ENCODE measurements around the gene LSMEM2. TPM values are rescaled to one million over a fixed set of nuclear protein-coding genes. Genes with fewer than 3 reads are reported as not detected.
"Not testable (repeated sequence)": the region's sequence is repeated elsewhere in the genome, so short reads cannot be mapped to it uniquely, and the experiment has no call there.

The LSMEM2 gene
- total and polyA plus RNA-seq, 2 experiments from 2014 or later: not detected

GRCh38 chr3:50278123-50278879 lies 586 bp upstream of the LSMEM2 start:
- H3K36me3 ChIP-seq (replicated peaks; ENCODE audit: insufficient read depth, low read depth): no peaks in the 10 kb centered on the region
- H3K79me2 ChIP-seq: no peaks in the 10 kb centered on the region
- H3K27me3 ChIP-seq: peaks cover 10% of the 10 kb centered on the region
- H3K4me2 ChIP-seq: no peak overlapping the region
- no peak overlapping the region for H3K4me3 ChIP-seq
- no peaks in the 10 kb centered on the region for H3K9me2 ChIP-seq (replicated peaks; ENCODE audit: insufficient read depth)
- H3K27ac ChIP-seq: no peak overlapping the region
- H3K4me1 ChIP-seq (ENCODE audit: insufficient read depth): no peaks in the 10 kb centered on the region
- no peaks in the 10 kb centered on the region for H4K20me1 ChIP-seq (ENCODE audit: insufficient read depth, poor library complexity, severe bottlenecking)
- TF ChIP-seq EZH2phosphoT487 (IDR thresholded peaks at IDR 0.05; ENCODE audit: low read depth, severe bottlenecking, unreplicated experiment): no peak
- no peak for TF ChIP-seq EZH2 (IDR thresholded peaks at IDR 0.05; ENCODE audit: borderline replicate concordance)
- TF ChIP-seq CTCF (IDR thresholded peaks at IDR 0.05; ENCODE audit: poor library complexity): no peak
- 83% methylated on average over 4 of the region's 4 CpGs for WGBS (ENCODE audit: low lambda C conversion rate, missing lambda C conversion rate)
- DNase-seq (ENCODE audit: low spot score): no peak
- H3K9me3 ChIP-seq (ENCODE audit: low read depth): no peaks in the 10 kb centered on the region
- no peak overlapping the region for H2AFZ ChIP-seq

GRCh38 chr3:50279255-50280016 lies 549 bp downstream of the LSMEM2 start:
- Histone ChIP-seq H3K4me3 (no peak overlapping the region), H3K36me3 (replicated peaks; ENCODE audit: insufficient read depth, low read depth) (no peaks in the 10 kb centered on the region), H3K4me2 (no peak overlapping the region), H3K9me3 (ENCODE audit: low read depth) (no peaks in the 10 kb centered on the region), H3K27ac (no peak overlapping the region), H3K27me3 (peaks cover 9% of the 10 kb centered on the region), H4K20me1 (ENCODE audit: insufficient read depth, poor library complexity, severe bottlenecking) (no peaks in the 10 kb centered on the region), H3K4me1 (ENCODE audit: insufficient read depth) (no peaks in the 10 kb centered on the region), H2AFZ (no peak overlapping the region), H3K79me2 (no peaks in the 10 kb centered on the region), H3K9me2 (replicated peaks; ENCODE audit: insufficient read depth) (no peaks in the 10 kb centered on the region)
- DNase-seq (ENCODE audit: low spot score): no peak
- TF ChIP-seq EZH2 (IDR thresholded peaks at IDR 0.05; ENCODE audit: borderline replicate concordance): no peak
- no peak for TF ChIP-seq CTCF (IDR thresholded peaks at IDR 0.05; ENCODE audit: poor library complexity)
- TF ChIP-seq EZH2phosphoT487 (IDR thresholded peaks at IDR 0.05; ENCODE audit: low read depth, severe bottlenecking, unreplicated experiment): no peak
- 91% methylated on average over 8 of the region's 8 CpGs for WGBS (ENCODE audit: low lambda C conversion rate, missing lambda C conversion rate)

- not testable (repeated sequence) for H4K20me1 ChIP-seq (ENCODE audit: insufficient read depth, poor library complexity, severe bottlenecking); H3K27me3 ChIP-seq; H2AFZ ChIP-seq; H3K4me1 ChIP-seq (ENCODE audit: insufficient read depth); DNase-seq (ENCODE audit: low spot score); H3K36me3 ChIP-seq (replicated peaks; ENCODE audit: insufficient read depth, low read depth); H3K4me2 ChIP-seq; H3K4me3 ChIP-seq; H3K79me2 ChIP-seq; H3K9me2 ChIP-seq (replicated peaks; ENCODE audit: insufficient read depth); H3K9me3 ChIP-seq (ENCODE audit: low read depth); H3K27ac ChIP-seq
- 87% methylated on average over 6 of the region's 6 CpGs for WGBS (ENCODE audit: low lambda C conversion rate, missing lambda C conversion rate)
These were observed 5.2 kb downstream of the LSMEM2 start for GRCh38 chr3:50284121-50284520.

All from hepatocyte (in vitro differentiated cells).